Colonic mucosa (tissue), 4 donors: ENCODE measurements around the gene OTX1. TPM values are rescaled to one million over a fixed set of nuclear protein-coding genes. Genes with fewer than 3 reads are reported as not detected.
"Not testable (repeated sequence)": the region's sequence is repeated elsewhere in the genome, so short reads cannot be mapped to it uniquely, and the experiment has no call there.

Source experiments
- DNase-seq: peaks from one replicate; pipeline ENCODE4 v3.0.0-alpha.2; 2020
- H3K27ac ChIP-seq: fragments of 200-600 bp; one replicate; pipeline ENCODE4 v1.8.0; 2021
- H3K27me3 ChIP-seq: fragments of 200-600 bp; one replicate; pipeline ENCODE4 v1.8.0; 2021
- H3K36me3 ChIP-seq: fragments of 200-600 bp; one replicate; pipeline ENCODE4 v1.8.0; 2021
- H3K4me1 ChIP-seq: fragments of 200-600 bp; one replicate; pipeline ENCODE4 v1.8.0; 2021; ENCODE audit warnings: mild to moderate bottlenecking
- H3K4me3 ChIP-seq: fragments of 200-600 bp; one replicate; pipeline ENCODE4 v1.8.0; 2021
- H3K9ac ChIP-seq, 2 donors: one replicate each; pipeline ENCODE4 v1.7.0; 2013; ENCODE audit warnings: control low read depth in 2 of 2, low read depth in 2 of 2, low read length in 2 of 2
- H3K9me3 ChIP-seq: fragments of 200-600 bp; one replicate; pipeline ENCODE4 v1.8.0; 2021
- intact Hi-C: fragments of 100-400 bp; cut with DNase I; formaldehyde crosslinking; loops from one replicate; pipeline ENCODE4 v1.14.1; 2022
- total RNA-seq, 2 donors: library from RNA; stranded (reverse); fragmentation: NEBNext Ultra II Directional in 1 of 2; extraction: Animal tissue kit (Norgen Biotek cat#: 25700) in 1 of 2; gene quantifications; one replicate each; pipeline ENCODE4 v1.2.1, GENCODE V29; 2021
- TF ChIP-seq, protein P1 (sequence below): fragments of 200-600 bp; IDR thresholded peaks from one replicate; pipeline ENCODE4 v1.8.0; 2022; ENCODE audit warnings: antibody characterized with exemption, mild to moderate bottlenecking
- donor health status: healthy.
- donor health status: DM: no; HTN: no; CAD: no.
- donor health status: DM: no; HTN: no; CAD: no.

OTX1 gene
- total RNA-seq, 2 donors from 2014 or later = not detected

DNA sequence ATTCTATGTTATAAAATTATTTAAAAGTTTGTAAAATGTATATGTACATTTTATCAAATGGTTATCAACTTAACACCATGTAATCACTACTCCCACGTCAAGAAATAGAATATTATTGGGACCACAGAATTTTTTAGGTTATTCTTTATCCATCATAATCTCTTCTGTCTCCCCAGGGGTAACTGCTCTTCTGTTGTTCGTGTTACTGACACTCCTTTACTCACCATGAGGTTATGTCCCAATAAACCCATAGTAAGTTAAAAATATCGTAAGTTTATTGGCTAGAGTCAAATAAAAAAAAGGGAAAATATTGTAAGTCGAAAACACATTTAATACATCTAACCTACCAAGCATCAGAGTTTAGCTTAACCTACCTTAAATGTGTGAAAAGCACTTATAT, 14.0 kb downstream of the OTX1 start:
- peaks cover 30% of the 10 kb centered on the region for H3K27me3 ChIP-seq
- TF ChIP-seq, protein P1, sequence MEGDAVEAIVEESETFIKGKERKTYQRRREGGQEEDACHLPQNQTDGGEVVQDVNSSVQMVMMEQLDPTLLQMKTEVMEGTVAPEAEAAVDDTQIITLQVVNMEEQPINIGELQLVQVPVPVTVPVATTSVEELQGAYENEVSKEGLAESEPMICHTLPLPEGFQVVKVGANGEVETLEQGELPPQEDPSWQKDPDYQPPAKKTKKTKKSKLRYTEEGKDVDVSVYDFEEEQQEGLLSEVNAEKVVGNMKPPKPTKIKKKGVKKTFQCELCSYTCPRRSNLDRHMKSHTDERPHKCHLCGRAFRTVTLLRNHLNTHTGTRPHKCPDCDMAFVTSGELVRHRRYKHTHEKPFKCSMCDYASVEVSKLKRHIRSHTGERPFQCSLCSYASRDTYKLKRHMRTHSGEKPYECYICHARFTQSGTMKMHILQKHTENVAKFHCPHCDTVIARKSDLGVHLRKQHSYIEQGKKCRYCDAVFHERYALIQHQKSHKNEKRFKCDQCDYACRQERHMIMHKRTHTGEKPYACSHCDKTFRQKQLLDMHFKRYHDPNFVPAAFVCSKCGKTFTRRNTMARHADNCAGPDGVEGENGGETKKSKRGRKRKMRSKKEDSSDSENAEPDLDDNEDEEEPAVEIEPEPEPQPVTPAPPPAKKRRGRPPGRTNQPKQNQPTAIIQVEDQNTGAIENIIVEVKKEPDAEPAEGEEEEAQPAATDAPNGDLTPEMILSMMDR = no peak
- no peak overlapping the region for H3K27ac ChIP-seq
- DNase-seq = no peak
- no peak overlapping the region for H3K9ac ChIP-seq
- intact Hi-C loops = no loop called here
- no peaks in the 10 kb centered on the region for H3K36me3 ChIP-seq
- H3K9me3 ChIP-seq = no peaks in the 10 kb centered on the region
- peaks cover 9% of the 10 kb centered on the region for H3K4me1 ChIP-seq
- no peak overlapping the region for H3K4me3 ChIP-seq

DNA sequence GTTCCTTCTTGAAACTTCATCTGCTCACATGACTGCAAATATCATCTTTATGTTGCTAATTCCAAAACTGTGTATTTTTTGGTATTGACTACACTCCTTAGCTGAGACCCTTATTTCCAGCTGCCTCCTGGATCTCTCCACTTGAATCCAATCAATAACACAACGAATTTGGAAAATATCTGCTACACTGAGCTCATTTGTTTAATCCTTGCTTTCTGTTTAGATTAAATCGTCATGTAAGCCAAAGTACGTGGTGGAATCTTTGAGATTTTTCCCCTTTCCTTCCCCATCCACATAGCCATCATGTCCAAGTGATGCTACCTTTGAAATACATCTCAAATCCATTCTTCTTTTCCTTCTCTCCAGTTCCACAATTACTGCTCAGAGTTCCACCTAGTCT, 15.6 kb downstream of the OTX1 start:
- Histone ChIP-seq H3K9me3 (no peaks in the 10 kb centered on the region), H3K27ac (no peak overlapping the region), H3K4me3 (no peak overlapping the region), H3K27me3 (peaks cover 14% of the 10 kb centered on the region), H3K36me3 (no peaks in the 10 kb centered on the region), H3K9ac (no peak overlapping the region), H3K4me1 (no peaks in the 10 kb centered on the region)
- intact Hi-C loops = no loop called here
- DNase-seq = no peak
- TF ChIP-seq, protein P1 = no peak

DNA sequence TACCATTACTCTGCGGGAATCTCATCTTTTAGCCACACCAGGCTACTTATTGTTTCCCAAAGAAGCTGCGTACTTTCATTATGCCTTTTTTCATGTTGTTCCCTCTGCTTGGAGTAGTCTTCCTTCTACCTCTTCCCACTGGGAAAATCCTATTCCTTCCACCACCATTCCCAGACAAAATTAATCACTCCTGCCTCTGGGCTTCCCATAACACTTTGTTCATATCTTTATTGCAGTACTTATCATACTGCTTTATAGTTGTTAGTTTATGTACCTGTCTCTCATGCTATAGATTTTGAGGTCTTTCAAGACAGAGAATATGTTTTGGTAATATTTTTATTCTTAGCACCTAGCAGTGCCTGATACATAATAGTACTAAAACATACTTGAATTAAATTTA, 16.2 kb downstream of the OTX1 start:
- H3K27ac ChIP-seq = no peak overlapping the region
- no peak for DNase-seq
- no peak overlapping the region for H3K4me3 ChIP-seq
- H3K27me3 ChIP-seq = peaks cover 8% of the 10 kb centered on the region
- TF ChIP-seq, protein P1 = no peak
- no peaks in the 10 kb centered on the region for H3K4me1 ChIP-seq
- intact Hi-C loops = no loop called here
- H3K9me3 ChIP-seq = no peaks in the 10 kb centered on the region
- no peak overlapping the region for H3K9ac ChIP-seq
- H3K36me3 ChIP-seq = no peaks in the 10 kb centered on the region

DNA sequence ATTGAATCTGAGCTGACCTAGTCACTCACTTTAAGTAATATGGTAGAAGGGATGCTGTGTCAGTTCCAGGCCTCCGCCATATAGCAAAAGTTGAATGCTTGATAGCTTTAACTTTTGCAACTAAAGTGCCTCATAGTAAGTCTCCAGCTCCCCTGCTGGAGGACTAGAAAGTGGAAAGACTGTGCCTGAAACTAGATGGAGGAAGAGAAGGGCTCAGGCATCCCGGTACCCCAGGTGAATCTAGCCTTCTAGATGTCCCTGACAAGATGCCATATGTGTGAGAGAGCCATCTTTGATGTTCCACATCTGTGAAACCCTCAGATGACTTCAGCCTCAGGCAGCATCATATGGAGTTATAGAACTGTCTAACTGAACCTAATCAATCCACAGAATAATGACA, 21.0 kb downstream of the OTX1 start:
- Histone ChIP-seq H3K36me3 (no peaks in the 10 kb centered on the region), H3K27ac (no peak overlapping the region), H3K27me3 (no peaks in the 10 kb centered on the region), H3K9ac (no peak overlapping the region), H3K4me3 (no peak overlapping the region), H3K4me1 (no peaks in the 10 kb centered on the region), H3K9me3 (no peaks in the 10 kb centered on the region)
- TF ChIP-seq, protein P1 = no peak
- intact Hi-C loops = no loop called here
- no peak for DNase-seq

DNA sequence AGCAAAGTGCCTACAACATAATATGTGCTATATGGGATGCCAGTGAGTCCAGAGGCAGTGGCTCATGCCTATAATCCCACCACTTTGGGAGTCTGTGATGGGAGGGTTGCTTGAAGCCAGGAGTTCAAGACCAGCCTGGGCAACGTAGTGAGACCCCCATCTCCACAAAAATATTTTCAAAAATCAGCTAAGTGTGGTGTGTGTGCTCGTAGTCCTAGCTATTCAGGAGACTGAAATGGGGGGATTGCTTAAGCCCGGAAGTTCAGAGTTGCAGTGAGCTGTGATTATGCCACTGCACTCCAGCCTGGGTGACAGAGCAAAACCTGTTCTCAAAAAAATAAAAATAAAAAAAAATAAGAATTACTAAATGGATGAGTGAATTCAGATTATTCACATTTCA, 23.4 kb downstream of the OTX1 start:
- H3K4me3 ChIP-seq = no peak overlapping the region
- intact Hi-C loops = no loop called here
- H3K27ac ChIP-seq = no peak overlapping the region
- H3K9me3 ChIP-seq = no peaks in the 10 kb centered on the region
- no peak overlapping the region for H3K9ac ChIP-seq
- DNase-seq = no peak
- H3K4me1 ChIP-seq = no peaks in the 10 kb centered on the region
- TF ChIP-seq, protein P1 = no peak
- no peaks in the 10 kb centered on the region for H3K36me3 ChIP-seq
- H3K27me3 ChIP-seq = no peaks in the 10 kb centered on the region

DNA sequence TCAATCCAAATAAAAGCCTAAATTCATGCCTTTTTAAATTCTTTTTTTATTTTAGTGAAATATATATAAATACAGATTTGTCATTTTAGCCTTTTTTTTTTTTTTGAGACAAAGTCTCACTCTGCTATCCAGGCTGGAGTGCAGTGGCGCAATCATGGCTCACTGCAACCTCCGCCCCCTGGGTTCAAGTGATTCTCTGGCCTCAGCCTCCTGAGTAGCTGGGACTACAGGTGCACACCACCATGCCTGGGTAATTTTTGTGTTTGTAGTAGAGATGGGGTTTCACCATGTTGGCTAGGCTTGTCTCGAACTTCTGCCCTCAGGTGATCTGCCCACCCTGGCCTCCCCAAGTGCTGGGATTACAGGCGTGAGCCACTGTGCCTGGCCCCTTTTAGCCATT, 23.8 kb downstream of the OTX1 start:
- H3K9me3 ChIP-seq, H3K4me3 ChIP-seq, H3K27me3 ChIP-seq, H3K9ac ChIP-seq, intact Hi-C loops, DNase-seq, H3K36me3 ChIP-seq, H3K27ac ChIP-seq, H3K4me1 ChIP-seq: not testable (repeated sequence)
